ENCODE data around the gene CORO6.

- TF ChIP-seq CTCF (IDR thresholded peaks at IDR 0.05) (no peak), EP300 (IDR thresholded peaks at IDR 0.05) (no peak), POLR2A (IDR thresholded peaks at IDR 0.05) (no peak)
Observed at GRCh38 chr17:29665481-29665810, 42.7 kb upstream of the CORO6 start.
